Calu3 (cell line): ENCODE data around the gene HJURP. TPM values are rescaled to one million over a fixed set of nuclear protein-coding genes. Genes with fewer than 3 reads are reported as not detected.

Experiments
- BruUV-seq: library from RNA; stranded (reverse); fragments of 400-500 nt; replicated peaks from 2 replicates; lab custom pipeline; 2021; lab: Mats Ljungman, UMichigan
- CTCF ChIA-PET: fragments of 300-600 bp; sonication (Branson Sonifier 250); formaldehyde crosslinking; loops from one replicate; lab custom pipeline; 2022; ENCODE audit warnings: antibody characterized with exemption; lab: Charles Lee
- DNase-seq: peaks from one replicate; pipeline ENCODE4 v3.0.0; 2022
- H3K27ac Mint-ChIP-seq: one replicate; pipeline ENCODE4 v1.8.0; 2022; ENCODE audit warnings: mixed read lengths; ENCODE audit not compliant: unreplicated experiment
- H3K27me3 Mint-ChIP-seq: one replicate; pipeline ENCODE4 v1.8.0; 2022; ENCODE audit warnings: mixed read lengths; ENCODE audit not compliant: unreplicated experiment
- H3K36me3 Mint-ChIP-seq: one replicate; pipeline ENCODE4 v1.8.0; 2022; ENCODE audit warnings: mild to moderate bottlenecking, moderate library complexity, mixed read lengths; ENCODE audit not compliant: insufficient read depth, unreplicated experiment
- H3K4me1 Mint-ChIP-seq: one replicate; pipeline ENCODE4 v1.8.0; 2022; ENCODE audit warnings: mild to moderate bottlenecking, low read depth, mixed read lengths; ENCODE audit not compliant: unreplicated experiment
- H3K4me3 Mint-ChIP-seq: one replicate; pipeline ENCODE4 v1.8.0; 2022; ENCODE audit warnings: mild to moderate bottlenecking, low read depth, moderate library complexity, mixed read lengths; ENCODE audit not compliant: unreplicated experiment
- H3K9me3 Mint-ChIP-seq: one replicate; pipeline ENCODE4 v1.8.0; 2022; ENCODE audit warnings: low read depth, mixed read lengths; ENCODE audit not compliant: unreplicated experiment
- intact Hi-C: fragments of 100-400 bp; cut with micrococcal nuclease; formaldehyde crosslinking; loops from one replicate; pipeline ENCODE4 v1.10.0; 2022; ENCODE audit not compliant: unreplicated experiment
- total RNA-seq: library from RNA; stranded (reverse); gene quantifications from 2 replicates; pipeline ENCODE4 v1.2.3, GENCODE V29; 2022
- TF ChIP-seq, protein P1 (sequence below): fragments of 200-600 bp; IDR thresholded peaks from one replicate; pipeline ENCODE4 v1.8.0; 2022; ENCODE audit warnings: antibody characterized with exemption; ENCODE audit not compliant: unreplicated experiment

Gene HJURP
- total RNA-seq, 1 experiment from 2014 or later: 71.0 TPM

DNA sequence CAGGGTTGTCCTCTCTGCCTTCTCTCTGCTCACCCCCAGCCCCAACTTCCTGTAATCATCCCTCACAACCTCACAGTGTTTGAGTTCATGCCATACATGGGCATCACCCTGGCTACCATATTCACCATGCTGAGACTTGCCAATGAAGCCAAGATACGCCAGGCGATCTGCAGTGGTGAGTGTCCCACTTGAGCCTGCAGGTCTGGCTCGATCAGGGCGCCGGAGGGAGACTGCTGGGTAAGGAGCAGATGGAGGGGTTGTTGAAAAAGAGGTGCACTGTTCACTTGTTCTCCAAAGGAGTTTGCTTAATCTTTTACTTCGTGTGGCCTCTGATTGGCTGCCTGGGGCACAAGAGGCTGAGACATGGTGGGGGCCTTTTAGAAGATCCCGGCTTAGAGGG is 61.6 kb downstream of the HJURP start:
- peaks cover 6% of the 10 kb centered on the region for H3K36me3 Mint-ChIP-seq
- DNase-seq: no peak
- BruUV-seq: no TSS peak
- H3K27ac Mint-ChIP-seq: no peak overlapping the region
- CTCF ChIA-PET: no interaction called here
- peaks cover 10% of the 10 kb centered on the region for H3K27me3 Mint-ChIP-seq
- no peaks in the 10 kb centered on the region for H3K9me3 Mint-ChIP-seq
- H3K4me3 Mint-ChIP-seq: no peak overlapping the region
- TF ChIP-seq, protein P1, sequence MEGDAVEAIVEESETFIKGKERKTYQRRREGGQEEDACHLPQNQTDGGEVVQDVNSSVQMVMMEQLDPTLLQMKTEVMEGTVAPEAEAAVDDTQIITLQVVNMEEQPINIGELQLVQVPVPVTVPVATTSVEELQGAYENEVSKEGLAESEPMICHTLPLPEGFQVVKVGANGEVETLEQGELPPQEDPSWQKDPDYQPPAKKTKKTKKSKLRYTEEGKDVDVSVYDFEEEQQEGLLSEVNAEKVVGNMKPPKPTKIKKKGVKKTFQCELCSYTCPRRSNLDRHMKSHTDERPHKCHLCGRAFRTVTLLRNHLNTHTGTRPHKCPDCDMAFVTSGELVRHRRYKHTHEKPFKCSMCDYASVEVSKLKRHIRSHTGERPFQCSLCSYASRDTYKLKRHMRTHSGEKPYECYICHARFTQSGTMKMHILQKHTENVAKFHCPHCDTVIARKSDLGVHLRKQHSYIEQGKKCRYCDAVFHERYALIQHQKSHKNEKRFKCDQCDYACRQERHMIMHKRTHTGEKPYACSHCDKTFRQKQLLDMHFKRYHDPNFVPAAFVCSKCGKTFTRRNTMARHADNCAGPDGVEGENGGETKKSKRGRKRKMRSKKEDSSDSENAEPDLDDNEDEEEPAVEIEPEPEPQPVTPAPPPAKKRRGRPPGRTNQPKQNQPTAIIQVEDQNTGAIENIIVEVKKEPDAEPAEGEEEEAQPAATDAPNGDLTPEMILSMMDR: no peak
- no peaks in the 10 kb centered on the region for H3K4me1 Mint-ChIP-seq
- intact Hi-C loops: no loop called here

DNA sequence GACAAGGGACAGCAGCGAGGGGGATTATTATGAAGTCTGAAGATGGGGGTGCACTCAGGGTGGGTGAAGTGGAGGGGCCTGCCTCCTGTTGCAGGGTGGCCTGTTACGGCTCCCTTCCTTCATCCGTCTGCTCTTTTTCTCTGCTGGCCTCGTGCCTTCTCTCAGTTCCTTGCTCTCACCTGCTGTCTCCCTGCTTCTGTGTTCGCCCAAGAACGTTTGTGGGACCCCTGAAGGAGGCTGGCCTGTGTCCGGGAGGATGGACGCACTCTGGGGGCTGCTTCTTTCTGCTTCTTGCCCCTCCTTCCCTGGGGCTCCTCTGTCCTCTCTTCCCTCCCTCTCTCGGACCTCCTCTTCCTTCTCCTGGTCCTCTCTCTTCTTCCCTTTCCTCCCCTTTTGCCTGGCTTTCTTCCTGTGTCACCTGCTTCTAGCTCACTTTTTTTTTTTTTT is 62.4 kb downstream of the HJURP start:
- H3K27me3 Mint-ChIP-seq: peaks cover 10% of the 10 kb centered on the region
- H3K27ac Mint-ChIP-seq: no peak overlapping the region
- CTCF ChIA-PET: no interaction called here

DNA sequence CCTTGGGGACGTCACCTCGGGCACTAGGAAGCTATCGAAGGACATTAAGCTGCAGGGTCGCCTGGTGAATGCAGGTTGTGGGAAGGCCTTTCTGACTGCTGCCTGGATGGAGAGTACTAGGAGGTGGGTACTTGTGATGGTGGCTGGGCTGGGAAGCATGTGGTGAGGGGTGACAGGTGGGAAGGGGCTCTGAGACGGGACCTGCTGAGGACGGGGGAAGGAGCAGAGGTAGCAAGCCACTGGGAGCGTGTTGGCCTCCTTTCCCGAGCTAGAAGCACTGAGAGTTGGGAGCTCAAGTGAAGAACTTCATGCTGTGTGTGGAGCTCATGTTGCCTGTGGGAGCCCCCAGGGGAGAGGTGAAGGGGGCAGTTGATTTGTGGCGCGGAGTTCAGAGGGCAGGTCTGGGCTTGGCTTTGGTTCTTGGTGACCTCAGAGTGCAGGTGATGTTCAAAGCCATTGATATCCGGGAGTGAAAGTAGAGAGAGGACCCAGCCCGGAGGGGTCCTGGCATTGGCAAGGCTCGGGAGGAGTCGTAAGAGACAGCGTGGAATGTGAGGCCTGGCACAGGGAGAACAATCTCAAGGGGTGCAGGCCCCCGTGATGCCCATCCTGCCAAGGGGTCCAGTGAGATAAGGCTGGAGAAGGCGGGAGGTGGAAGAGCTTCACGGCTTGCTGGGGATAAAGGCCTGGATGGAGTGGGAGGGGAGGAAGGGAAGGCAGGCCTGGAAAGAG is 63.0 kb downstream of the HJURP start:
- no peak overlapping the region for H3K4me3 Mint-ChIP-seq
- intact Hi-C loops: no loop called here
- no TSS peak for BruUV-seq
- no peaks in the 10 kb centered on the region for H3K4me1 Mint-ChIP-seq
- H3K27ac Mint-ChIP-seq: no peak overlapping the region
- H3K27me3 Mint-ChIP-seq: peaks cover 10% of the 10 kb centered on the region
- DNase-seq: no peak
- H3K9me3 Mint-ChIP-seq: peaks cover 2% of the 10 kb centered on the region
- TF ChIP-seq, protein P1: no peak
- CTCF ChIA-PET: interaction anchor here (1.0 kb wide), 1 partner anchor 224 kb away, joined by 18 read pairs; no protein-coding TSS in a partner anchor
- peaks cover 6% of the 10 kb centered on the region for H3K36me3 Mint-ChIP-seq

More for the DNA sequence above, 62.4 kb downstream of the HJURP start:
- Mint-ChIP-seq H3K4me3 (no peak overlapping the region), H3K36me3 (peaks cover 6% of the 10 kb centered on the region), H3K4me1 (no peaks in the 10 kb centered on the region), H3K9me3 (no peaks in the 10 kb centered on the region)
- DNase-seq: no peak
- intact Hi-C loops: no loop called here
- no TSS peak for BruUV-seq
- TF ChIP-seq, protein P1: no peak

DNA sequence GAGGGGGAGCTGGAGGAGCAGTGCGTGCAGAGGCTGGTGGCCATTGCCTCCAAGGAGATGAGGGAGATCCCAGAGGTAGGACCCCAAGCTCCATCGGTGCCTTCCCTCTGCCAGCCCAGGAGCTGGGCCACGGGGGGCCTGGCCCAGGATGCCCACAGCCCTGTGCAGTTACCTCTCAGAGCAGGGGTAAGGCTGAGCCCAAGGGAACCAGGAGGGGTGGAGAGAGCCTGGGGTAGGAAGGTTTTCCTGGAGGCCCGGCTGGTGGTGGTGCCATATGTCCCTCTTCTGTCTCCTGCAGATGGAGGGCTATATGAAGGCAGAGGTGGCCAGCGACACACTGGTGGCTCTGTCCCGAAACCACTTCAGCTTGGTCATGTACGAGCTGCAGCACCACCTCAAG is 64.8 kb downstream of the HJURP start:
- TF ChIP-seq, protein P1: no peak
- intact Hi-C loops: no loop called here
- H3K27ac Mint-ChIP-seq: no peak overlapping the region
- H3K36me3 Mint-ChIP-seq: peaks cover 6% of the 10 kb centered on the region
- CTCF ChIA-PET: no interaction called here
- peaks cover 10% of the 10 kb centered on the region for H3K27me3 Mint-ChIP-seq
- no peak for DNase-seq
- no TSS peak for BruUV-seq
- no peaks in the 10 kb centered on the region for H3K4me1 Mint-ChIP-seq
- no peak overlapping the region for H3K4me3 Mint-ChIP-seq
- peaks cover 6% of the 10 kb centered on the region for H3K9me3 Mint-ChIP-seq

Other genes starting within 250 kb of the HJURP start
- not detected in 2 replicates for gene UGT1A8, start 236.9 kb downstream of the HJURP start, total RNA-seq
- 107 and 120 TPM in 2 replicates for gene UGT1A10, start 218.1 kb downstream of the HJURP start, total RNA-seq
- gene UGT1A9, start 182.6 kb downstream of the HJURP start, total RNA-seq: 3.5 and 4.3 TPM in 2 replicates
- 7.2 and 7.8 TPM in 2 replicates for gene UGT1A7, start 172.6 kb downstream of the HJURP start, total RNA-seq
- gene UGT1A6, start 161.6 kb downstream of the HJURP start, total RNA-seq: 98.0 and 116 TPM in 2 replicates
- gene UGT1A5, start 141.6 kb downstream of the HJURP start, total RNA-seq: 7.1 and 7.3 TPM in 2 replicates
- 6.1 TPM in 2 replicates for gene UGT1A4, start 135.8 kb downstream of the HJURP start, total RNA-seq
- gene UGT1A3, start 125.5 kb downstream of the HJURP start, total RNA-seq: 5.9 and 6.0 TPM in 2 replicates
- gene UGT1A1, start 94.3 kb downstream of the HJURP start, total RNA-seq: 26.7 and 43.9 TPM in 2 replicates
- gene MROH2A, start 76.2 kb downstream of the HJURP start, total RNA-seq: 0.33 and 0.76 TPM in 2 replicates
- gene TRPM8, start 62.8 kb upstream of the HJURP start, total RNA-seq: 1.1 and 1.5 TPM in 2 replicates
- not detected in 2 replicates for gene SPP2, start 196.2 kb upstream of the HJURP start, total RNA-seq